H1 (cell line): ENCODE measurements around the gene ELAVL2.

ENCODE experiments used
- ASH2L ChIP-seq: fragments of 200-600, 300-600 bp; sonication (generic); IDR thresholded peaks from one replicate; pipeline ENCODE4 v1.7.1; 2017; ENCODE audit warnings: low read length
- EGR1 ChIP-seq: IDR thresholded peaks from 2 replicates; pipeline ENCODE4 v1.6.1; 2011; ENCODE audit warnings: low read depth, low read length, borderline replicate concordance
- RNF2 ChIP-seq: fragments of 200-900, 300-1000 bp; sonication (generic); IDR thresholded peaks from 2 replicates; pipeline ENCODE4 v1.7.1; 2016; ENCODE audit warnings: borderline replicate concordance, low read depth, mild to moderate bottlenecking, antibody characterized with exemption, low read length; ENCODE audit not compliant: poor library complexity, severe bottlenecking; ENCODE audit errors: missing control alignments
- ZNF274 ChIP-seq: IDR thresholded peaks from 2 replicates; pipeline ENCODE4 v1.7.0; 2012; ENCODE audit warnings: low read length, borderline replicate concordance; ENCODE audit errors: extremely low read depth
- TF ChIP-seq, protein P1 (sequence below), 3 experiments: IDR thresholded peaks; 1 replicate in 2 of 3; 2 replicates in 1 of 3; pipeline versions ENCODE4 v1.5.1 to v1.6.1; 2011; ENCODE audit warnings: low read length in 3 of 3, mild to moderate bottlenecking in 3 of 3, inconsistent platforms in 2 of 3, low read depth in 1 of 3, moderate library complexity in 1 of 3; ENCODE audit not compliant: insufficient read depth in 1 of 3; ENCODE audit errors: control extremely low read depth in 1 of 3

DNA sequence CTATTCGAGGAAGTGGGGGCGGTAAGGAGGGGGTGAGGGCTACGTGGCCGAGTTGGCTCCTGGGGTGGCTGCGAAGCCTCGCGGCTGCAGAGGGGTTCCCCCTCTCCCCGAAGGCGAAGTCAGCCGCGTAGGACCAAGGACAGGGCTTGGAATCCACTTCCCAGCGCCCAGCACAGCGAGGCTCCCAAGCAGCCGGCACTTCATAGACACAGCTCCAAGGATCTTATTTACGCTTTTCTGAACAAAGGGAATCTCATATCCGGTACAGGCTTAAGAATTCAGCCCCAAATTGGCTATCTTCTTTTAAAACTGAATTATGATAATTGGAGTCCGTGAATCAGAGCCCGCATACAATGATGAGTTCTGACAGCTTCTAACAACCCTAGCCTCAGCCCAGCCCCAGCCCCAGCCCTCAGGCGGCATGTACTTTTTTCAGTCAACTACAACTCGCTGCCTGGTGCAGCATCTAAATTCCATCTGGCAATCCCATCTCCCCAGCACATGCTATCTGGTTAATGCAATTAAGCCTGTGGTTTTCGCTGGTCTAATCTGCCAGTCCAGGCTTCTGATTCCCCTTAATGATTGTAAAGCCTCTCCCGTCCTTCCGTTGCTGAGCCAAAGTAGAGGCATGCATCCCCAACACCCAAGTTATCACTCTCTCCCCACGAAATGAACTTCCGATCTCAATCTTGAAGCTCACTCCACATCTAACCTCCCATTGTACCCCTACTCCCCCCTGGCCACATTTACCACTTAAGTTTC lies 1.0 kb downstream of the ELAVL2 start:
- TF ChIP-seq ZNF274: no peak
- TF ChIP-seq, protein P1, sequence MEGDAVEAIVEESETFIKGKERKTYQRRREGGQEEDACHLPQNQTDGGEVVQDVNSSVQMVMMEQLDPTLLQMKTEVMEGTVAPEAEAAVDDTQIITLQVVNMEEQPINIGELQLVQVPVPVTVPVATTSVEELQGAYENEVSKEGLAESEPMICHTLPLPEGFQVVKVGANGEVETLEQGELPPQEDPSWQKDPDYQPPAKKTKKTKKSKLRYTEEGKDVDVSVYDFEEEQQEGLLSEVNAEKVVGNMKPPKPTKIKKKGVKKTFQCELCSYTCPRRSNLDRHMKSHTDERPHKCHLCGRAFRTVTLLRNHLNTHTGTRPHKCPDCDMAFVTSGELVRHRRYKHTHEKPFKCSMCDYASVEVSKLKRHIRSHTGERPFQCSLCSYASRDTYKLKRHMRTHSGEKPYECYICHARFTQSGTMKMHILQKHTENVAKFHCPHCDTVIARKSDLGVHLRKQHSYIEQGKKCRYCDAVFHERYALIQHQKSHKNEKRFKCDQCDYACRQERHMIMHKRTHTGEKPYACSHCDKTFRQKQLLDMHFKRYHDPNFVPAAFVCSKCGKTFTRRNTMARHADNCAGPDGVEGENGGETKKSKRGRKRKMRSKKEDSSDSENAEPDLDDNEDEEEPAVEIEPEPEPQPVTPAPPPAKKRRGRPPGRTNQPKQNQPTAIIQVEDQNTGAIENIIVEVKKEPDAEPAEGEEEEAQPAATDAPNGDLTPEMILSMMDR (IDR thresholded peaks at IDR 0.05; ENCODE audit: control extremely low read depth in 1 of 3, insufficient read depth in 1 of 3, low read depth in 1 of 3, low read length in 3 of 3): no peak
- TF ChIP-seq EGR1: no peak
- peak; percentile 77 for TF ChIP-seq ASH2L
- TF ChIP-seq RNF2: no peak
